IMR-90 (cell line): Measurements from ENCODE around the gene KATNA1.

Experiments
- CTCF ChIP-seq: conservative IDR thresholded peaks from 2 replicates; pipeline ENCODE4 v1.5.1; 2012; ENCODE audit warnings: mild to moderate bottlenecking, low read depth, low read length, improper control_type of control experiment
- POLR2A ChIP-seq: IDR thresholded peaks from 2 replicates; pipeline ENCODE4 v1.6.1; 2012; ENCODE audit warnings: mild to moderate bottlenecking, low read depth, low read length
- RCOR1 ChIP-seq: IDR thresholded peaks from 2 replicates; pipeline ENCODE4 v1.6.1; 2012; ENCODE audit warnings: mild to moderate bottlenecking, low read length, improper control_type of control experiment; ENCODE audit not compliant: insufficient replicate concordance

- TF ChIP-seq POLR2A (no peak), CTCF (no peak), RCOR1 (no peak)
Measured at GRCh38 chr6:149592983-149593382, 55.5 kb downstream of the KATNA1 start.
